ENCODE data around the gene FCHO1.
"Not testable (repeated sequence)": the region's sequence is repeated elsewhere in the genome, so short reads cannot be mapped to it uniquely, and the experiment has no call there.

The FCHO1 gene

DNA sequence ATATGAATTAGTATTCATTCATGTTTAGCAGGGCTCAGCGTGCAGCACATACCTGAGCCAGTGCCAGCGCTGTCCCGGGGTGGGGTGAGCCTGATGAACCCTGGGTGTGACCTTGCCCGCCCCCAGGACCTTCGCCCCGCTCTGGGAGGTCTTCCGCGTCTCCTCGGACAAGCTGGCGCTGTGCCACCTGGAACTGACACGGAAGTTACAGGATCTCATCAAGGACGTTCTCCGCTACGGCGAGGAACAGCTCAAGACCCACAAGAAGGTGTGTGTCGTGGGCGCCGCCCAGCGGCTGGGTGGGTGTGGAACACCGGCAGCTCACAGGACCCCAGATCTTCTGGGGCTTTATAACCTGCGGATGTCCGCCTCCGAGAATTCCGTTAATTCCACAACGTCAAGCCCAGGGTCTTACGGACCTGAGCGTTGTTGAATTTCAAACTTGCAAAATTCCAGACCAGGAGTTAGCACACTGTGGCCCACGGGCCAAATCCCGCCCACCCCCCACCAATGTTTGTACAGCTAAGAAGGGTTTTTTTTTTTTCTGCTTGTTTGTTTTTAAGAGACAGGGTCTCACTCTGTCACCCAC is 15.4 kb downstream of the FCHO1 start:
- DNase-seq = no peak

DNA sequence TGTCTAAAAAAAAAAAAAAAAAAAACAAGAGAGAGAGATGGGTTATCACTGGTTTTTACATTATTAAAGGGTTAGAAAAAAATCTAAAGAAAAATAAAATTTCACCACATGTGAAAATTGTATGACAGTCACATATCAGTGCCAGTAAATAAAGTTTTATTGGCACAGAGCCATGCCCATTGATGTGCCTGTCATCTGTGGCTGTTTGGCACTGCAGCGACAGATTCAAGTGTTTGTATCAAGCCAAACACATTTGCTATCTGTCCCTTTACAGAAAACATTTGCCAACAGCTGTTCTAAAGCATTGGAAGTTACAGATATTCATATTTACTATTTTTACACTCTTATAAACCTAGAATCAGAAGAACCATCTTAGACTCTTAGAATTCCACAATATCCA is 16.3 kb downstream of the FCHO1 start:
- DNase-seq = no peak

DNA sequence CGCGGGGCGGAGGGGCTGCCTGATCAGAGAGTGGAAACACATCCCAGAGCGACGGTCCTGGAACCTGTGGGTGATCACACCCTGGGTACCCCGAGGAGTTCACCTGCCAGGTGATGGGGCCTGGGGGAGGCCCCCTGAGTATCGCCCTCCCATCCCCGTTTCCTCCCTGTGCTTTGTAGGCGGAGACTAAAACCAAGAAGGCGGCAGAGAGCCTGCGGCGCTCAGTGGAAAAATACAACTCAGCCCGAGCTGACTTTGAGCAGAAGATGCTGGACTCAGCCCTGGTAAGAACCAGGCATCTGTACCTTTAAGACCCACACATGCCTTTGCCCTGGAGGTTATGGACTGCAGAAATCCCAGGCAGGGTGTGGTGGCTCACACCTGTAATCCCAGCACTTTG is 19.3 kb downstream of the FCHO1 start:
- DNase-seq = no peak

DNA sequence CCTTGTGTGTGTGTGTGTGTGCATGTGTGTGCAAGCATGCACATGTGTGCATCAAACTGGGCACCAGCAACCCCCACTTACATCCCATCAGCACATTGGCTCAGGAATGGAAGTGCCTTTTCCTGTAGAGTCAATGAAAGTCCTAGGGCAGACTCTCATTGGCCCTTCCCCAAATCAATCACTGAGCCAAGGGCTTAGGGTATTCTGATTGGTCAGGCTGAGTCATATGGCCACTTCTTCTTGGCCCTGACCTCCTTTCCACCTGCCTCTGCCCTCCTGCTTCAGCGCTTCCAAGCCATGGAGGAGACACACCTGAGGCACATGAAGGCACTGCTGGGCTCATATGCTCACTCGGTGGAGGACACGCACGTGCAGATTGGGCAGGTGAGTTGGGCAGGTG is 20.9 kb downstream of the FCHO1 start:
- DNase-seq = no peak

DNA sequence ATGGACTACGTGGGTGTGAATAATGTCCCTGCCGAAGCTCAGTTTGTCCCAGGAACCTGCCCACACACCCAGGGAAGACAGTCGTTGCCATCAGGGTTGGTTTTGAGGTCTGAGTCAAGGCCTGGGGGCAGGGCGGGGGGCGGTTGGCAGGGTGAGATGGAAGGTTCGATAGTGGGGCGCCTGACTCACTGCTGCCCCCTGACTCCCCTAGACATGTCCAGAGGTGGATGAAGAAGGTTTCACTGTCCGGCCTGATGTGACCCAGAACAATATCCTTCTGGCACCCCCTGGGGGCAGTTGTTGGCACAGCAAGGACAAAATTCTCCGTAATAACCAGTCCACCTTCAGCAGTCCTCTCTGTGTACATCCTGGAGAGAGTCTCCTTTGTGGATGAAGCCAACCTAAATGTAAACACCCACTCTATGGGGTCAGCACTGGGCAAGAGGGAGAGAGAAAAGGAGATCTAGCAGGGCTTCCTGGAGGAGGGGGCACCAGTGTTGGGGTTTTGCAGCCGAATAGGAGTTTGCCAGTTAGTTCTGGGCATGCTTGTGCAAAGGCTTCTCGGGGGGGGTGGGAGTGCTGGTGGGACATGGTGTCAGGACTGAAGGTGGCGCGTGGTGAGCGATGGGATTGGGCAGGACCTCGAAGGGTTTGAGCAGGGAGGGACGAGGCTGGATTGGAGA is 24.1 kb downstream of the FCHO1 start:
- DNase-seq = peak; percentile 19

DNA sequence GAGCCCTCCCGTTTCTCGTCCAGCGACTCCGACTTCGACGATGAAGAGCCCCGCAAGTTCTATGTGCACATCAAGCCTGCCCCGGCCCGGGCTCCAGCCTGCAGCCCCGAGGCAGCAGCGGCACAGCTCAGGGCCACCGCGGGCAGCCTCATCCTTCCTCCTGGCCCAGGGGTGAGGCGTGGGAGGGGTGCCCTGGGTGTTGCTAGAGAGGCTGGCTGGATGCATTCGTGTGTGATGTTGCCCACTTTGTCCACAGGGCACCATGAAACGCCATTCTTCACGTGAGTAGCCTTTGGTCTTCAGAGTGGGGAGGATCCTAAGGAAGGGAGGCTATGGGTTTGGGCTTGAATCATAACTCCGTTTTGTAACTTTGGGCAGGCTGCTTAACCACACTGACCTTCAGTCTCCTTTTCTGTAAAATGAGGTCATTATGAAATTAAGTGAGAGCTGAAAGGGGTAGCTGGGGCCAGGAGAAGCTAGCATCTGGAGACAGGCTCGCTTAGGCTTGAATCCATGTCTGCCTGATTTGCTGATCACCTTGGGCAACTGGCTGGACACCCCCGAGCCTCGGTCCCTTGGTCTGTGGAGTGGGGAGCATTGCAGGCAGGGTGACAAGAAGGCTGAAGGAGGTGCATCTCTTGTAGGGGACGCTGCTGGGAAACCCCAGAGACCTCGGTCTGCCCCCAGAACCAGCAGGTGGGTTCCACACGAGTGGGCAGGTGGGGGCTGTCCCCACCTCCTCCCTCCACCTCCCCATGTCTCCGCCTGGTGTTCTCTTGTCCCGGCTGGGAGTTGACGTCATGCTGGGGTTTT is 24.9 kb downstream of the FCHO1 start:
- no peak for DNase-seq

DNA sequence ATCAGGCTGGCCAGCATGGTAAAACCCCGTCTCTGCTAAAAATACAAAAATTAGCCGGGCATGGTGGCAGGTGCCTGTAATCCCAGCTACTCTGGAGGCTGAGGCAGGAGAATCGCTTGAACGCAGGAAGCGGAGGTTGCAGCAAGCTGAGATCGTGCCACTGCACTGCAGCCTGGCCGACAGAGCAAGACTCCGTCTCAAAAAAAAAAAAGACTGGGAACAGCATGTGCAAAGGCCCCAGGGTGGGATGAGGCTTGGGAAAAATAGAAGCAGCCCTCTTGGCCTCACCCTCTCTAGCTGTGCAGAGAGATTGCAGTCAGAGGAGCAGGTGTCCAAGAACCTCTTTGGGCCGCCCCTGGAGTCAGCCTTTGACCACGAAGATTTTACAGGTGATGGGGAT is 26.6 kb downstream of the FCHO1 start:
- not testable (repeated sequence) for DNase-seq

DNA sequence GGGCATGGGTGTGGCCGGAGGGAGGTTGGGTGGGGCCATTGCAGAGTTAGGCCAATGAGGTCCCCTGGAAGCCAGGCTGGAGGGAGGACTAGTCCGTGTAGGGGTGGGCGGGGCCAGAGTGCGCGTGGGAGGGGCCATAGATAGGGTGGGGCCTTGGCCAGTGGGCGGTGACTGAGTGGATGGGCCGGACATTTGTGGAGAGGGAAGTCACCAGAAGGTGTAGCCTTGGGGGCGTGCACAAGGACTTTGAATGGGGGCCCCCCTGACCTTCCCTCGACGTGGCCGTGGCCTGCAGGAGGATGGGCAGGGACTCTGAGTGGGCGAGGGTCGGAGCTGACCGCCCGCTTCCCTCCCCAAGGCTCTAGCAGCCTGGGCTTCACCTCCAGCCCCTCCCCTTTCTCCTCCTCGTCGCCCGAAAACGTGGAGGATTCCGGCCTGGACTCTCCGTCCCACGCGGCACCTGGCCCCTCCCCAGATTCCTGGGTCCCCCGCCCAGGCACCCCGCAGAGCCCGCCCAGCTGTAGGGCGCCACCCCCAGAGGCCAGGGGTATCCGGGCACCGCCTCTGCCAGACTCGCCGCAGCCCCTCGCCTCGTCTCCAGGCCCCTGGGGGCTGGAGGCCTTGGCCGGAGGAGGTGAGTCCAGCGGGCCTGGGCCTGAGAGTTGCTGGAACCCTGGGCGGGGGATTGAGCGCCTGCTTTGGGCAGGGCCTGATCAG is 27.1 kb downstream of the FCHO1 start:
- DNase-seq = peak; percentile 12

DNA sequence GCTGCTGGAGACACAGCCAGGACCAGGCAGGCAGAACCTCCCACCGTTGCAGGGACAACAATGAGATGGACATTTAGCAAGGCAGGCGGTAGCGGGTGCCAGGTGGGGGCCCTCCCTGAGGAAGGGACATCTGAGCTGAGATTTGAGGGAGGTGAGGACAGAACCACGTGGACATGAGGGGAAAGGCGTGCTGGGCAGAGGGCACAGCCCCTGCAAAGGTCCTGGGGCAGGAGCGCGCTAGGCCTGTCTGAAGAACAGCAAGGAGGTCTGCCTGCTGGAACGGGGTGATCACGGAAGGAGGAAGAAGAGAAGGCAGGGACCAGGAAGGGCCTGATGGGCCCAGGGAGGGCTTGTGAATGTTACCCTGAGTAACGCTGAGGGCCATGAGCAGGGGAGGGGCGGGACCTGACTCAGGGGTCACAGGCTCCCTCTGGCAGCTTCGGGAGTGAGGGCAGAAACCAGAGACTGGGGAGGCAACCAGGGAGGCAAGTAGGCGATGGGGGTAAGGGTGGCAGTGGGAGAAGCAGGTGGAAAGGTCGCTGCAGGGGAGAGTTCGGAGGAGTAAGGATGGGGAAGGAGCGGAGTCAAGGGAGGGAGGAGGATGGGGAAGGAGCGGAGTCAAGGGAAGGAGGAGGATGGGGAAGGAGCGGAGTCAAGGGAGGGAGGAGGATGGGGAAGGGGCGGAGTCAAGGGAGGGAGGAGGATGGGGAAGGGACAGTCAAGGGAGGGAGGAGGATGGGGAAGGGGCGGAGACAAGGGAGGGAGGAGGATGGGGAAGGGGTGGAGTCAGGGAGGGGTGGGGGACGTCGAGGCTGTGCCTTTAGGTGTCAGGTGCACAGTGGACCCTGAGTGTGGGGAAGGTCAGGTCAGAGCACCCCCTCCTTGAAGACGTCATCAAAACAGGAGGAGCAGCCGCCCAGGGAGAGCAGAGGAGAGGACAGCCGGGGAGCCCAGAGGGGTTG is 28.0 kb downstream of the FCHO1 start:
- no peak for DNase-seq

DNA sequence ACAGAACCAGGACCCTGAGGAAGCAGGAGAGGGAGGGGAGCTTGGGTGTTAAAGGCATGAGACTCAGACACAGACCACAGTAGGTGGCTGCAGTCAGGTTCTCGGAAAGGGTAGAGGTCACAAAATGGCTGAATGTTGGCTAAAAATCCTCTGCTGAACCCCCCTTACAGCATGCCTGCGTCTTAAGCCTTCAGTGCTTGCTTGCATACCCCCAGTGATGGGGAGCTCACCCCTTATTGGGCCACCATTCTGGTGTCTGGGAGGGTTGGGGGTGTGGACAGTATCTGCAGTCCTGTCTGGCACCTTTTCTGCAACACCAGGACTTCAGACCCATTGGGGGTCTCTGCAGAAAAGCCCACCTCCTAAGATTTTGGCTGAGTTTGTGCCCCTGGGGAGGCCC is 29.5 kb downstream of the FCHO1 start:
- no peak for DNase-seq

DNA sequence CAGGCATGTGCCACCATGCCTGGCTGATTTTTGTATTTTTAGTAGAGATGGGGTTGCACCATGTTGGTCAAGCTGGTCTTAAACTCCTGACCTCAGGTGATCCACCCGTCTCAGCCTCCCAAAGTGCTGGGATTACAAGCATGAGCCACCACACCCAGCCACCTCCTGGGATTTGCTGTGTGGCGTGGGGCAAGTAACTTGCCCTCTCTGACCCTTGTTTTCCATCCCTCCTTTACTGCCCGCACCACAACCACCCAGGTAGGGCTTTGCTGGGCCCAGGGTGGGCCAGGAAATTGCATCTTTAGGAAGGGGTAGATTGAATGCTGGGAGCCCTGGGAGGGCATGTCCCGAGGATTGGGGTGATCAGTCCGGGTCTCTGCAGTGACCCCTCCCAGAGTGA is 32.4 kb downstream of the FCHO1 start:
- DNase-seq = not testable (repeated sequence)

DNA sequence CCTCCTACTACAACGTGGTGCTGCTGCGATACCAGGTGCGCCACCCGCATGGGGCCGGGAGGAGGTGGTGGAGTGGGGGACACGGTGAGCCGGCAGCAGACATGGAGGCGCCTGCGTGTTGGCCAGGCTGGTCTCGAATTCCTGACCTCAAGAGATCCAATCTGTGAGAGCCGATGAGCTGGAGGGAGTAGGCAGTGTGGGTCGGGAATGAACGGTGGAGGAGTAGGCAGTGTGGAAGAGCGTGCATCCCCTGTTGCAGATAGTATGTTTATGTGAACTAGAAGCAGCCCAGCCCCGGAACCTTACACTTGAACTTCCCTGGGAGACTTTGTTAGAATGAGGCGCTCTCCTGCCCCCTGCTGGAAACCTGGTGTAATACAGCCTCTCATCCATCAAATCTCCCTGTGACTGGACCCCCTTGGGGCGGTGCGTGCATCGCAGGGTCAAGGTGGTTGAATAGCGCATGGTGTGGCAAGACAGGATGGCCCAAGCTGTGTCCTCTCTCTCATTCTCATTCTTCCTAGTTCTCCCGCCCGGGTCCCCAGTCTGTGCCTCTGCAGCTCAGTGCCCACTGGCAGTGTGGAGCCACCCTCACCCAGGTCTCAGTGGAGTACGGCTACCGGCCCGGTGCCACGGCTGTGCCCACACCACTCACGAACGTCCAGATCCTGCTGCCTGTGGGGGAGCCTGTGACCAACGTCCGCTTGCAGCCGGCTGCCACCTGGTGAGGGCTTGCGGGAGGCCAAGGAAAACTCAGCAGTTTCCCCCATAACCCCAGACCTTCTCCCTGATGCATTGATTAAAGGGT is 33.1 kb downstream of the FCHO1 start:
- DNase-seq = peak; percentile 56

DNA sequence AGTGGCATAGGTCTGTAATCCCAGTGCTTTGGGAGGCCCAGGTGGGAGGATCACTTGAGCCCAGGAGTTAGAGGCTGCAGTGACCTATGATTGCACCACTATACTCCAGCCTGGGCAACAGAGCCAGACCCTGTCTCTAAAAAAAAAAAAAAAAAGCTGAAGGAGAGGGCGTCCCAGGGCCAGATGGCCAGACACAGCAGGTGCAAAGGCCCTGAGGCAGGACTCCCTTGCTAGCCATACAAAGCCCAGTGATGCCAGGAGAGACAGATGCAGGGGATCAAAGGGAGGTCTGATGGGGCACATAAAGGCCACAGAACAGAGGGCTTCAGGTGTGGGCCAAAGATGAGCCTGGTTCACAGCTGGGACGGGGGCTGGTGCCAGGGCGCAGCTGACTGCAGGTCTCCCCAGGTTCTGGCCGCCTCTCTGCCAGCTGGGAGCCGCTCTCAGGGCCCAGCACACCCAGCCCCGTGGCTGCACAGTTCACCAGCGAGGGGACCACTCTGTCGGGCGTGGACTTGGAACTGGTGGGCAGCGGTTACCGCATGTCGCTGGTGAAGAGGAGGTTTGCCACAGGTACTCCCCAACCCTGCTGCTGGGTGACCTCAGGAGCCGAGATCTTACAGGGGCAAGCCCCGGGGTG is 36.1 kb downstream of the FCHO1 start:
- DNase-seq = no peak

DNA sequence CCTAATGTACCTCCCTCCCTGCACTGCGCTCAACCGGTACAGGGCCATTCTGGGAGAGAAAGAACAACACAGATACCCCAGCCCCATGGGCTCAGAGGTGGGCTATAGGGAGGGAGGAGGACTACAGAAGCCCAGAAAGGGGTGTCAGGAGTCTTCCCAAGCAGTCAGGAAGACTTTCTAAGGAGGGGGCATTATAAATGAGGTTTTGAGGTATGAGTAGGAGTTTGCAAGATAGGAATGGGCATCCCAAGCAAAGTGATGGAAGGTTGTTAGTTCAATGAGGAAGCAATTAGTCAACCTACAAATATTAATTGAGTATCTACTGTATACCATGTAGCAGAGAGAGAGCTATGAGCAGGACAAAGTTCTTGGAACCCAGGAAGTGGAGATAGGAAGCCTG is 37.4 kb downstream of the FCHO1 start:
- no peak for DNase-seq

DNA sequence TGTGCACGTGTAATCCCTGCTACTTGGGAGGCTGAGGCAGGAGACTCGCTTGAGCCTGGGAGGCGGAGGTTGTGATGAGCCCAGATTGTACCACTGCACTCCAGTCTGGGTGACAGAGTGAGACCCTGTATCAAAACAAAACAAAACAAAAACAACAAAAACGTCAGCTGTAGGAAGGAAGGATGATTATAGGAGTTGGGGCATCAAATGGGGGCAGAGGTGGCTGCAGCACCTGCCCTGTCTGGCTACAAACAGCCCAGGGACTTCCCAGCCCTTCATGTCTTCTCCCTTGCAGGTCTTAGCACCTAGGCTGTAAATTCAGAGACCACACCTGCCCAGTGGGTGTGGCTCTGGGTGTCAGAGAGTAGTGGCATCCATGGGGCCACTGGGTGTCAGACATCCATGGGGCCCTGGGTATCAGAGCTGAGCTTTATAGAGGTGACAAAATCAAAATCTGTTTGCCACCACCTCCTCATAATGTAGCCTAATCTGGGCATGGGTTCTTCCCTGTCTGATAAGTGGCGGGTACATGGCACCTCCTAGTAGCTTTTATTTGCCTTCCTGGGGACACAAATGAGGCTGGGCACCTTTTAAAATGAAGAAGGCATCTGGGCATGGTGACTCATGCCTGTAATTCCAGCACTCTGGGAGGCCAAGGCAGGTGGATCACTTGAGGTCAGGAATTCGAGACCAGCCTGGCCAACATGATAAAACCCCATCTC is 38.9 kb downstream of the FCHO1 start:
- no peak for DNase-seq

DNA sequence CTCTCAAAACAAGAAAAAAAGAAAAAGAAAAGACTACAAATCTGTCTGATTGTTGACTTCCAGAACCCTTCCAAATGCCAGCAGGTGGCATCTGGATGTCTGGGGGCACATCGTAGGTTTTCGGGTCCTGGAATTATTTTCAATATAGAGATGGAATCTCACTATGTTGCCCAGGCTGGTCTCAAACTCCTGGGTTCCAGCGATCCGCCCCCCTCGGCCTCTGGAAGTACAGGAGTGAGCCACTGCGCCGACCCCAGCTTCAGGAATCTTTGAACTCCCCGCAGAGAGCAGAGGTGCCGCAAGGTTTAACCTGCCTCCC is 43.1 kb downstream of the FCHO1 start:
- DNase-seq = no peak

DNA sequence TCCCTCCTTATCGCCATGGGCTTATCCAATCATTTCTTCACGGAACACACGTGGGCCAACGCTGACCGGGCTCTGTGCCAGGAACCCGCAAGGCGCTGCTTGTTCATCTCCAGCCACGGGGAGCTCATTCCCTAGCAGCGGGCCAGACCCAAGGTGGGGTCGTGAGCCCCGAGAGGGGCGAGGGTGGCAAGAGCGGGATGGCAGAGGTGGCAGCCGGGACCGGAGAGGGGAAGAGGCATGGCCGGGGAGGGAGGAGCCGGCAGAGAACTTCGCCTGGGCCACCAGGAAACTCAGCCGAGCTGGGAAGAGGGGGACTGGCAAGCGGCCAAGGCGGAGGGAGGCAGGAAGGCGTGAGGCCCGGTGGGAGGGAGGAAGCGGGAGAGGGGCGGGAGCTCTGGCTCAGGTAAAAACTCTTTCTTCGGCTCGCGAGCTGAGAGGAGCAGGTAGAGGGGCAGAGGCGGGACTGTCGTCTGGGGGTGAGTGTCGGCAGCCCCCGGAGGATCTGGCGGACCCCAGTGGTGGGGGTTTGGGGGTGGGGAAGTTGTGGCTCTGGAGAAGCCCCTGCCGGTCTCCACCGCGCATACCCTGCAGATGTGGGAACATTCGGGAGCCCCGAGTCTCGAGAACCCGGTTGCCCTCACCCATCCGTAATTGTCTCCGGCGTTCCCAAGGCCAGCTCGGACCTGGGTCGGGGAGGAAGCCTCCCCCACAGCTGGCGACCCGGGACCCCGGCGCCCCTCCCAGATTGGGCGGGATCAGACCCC is 43.6 kb downstream of the FCHO1 start, which contains the start of gene B3GNT3:
B3GNT3 (plus strand) TSS at position 408 of the 764 bp plus-strand sequence. CDS start 12,670 bp downstream, outside the sequence.
- DNase-seq = no peak

DNA sequence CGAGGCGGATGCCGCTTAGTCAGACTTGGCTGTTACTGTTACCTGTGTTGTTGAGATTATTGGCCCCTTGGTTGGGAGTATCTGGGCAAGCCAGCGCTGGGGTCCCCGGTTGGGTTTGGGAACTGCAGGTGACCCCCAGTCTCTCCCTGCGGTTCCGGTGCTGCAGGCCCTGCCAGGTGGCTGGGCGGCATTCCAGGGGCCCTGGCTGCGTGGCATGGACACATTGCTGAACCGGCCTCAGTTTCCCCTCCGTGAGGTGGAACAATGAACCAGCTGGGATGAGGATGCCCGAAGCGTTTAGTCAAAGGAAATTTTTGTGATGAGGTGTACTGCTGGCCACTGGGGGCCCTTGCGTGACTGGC is 44.2 kb downstream of the FCHO1 start:
- no peak for DNase-seq

DNA sequence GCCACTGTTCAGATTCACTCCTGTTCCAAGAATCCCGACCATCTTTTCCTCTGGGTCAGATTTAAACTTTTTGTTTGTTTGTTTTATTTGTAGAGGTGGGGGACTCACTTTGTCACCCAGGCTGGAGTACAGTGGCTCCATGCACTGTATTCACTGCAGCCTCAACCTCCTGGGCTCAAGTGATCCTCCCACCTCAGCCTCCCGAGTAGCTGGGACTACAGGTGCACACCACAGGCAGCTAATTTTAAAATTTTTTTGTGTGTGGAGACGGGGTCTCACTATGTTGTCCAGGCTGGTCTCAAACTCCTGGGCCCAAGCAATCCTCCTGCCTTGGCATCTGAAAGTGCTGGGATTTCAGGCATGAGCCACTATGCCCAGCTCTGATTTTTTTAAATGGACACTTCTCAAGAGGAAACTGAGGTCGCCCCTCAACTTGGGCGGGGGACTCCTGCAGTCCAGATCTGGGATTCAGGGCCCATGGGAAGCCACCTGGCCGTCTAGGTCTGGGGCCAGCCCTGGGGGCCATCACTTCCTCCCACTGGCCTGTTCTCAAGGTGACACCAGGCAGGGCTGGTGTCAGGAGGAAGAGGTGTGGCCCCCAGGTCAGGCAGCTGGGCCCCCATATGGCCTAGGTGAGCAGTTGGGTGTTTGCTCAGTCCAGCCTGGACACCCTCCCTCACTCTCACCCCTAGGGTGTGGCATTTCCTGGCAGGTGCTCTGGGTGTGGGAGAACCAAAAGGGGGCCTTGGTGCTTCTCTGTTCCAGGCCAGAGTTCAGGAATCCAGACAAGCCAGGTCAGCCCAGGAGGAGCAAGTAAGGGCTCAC is 44.9 kb downstream of the FCHO1 start:
- no peak for DNase-seq
